Loucy (cell line): ENCODE data around the gene POU4F1.

Source experiments
- H2AFZ ChIP-seq: fragments of 200-600 bp; sonication (generic); 2 replicates; pipeline ENCODE4 v1.6.0; 2016; ENCODE audit warnings: antibody characterized with exemption, mild to moderate bottlenecking, low read length, moderate library complexity
- H3F3A ChIP-seq: fragments of 200-600 bp; 2 replicates; pipeline ENCODE4 v1.6.0; 2016; ENCODE audit warnings: antibody characterized with exemption, low read depth, mild to moderate bottlenecking
- H3K27me3 ChIP-seq: fragments of 200-600 bp; sonication (generic); 2 replicates; pipeline ENCODE4 v1.6.1; 2014; ENCODE audit warnings: low read length, mild to moderate bottlenecking; ENCODE audit not compliant: insufficient read depth, poor library complexity, severe bottlenecking
- H3K36me3 ChIP-seq: fragments of 200-600 bp; sonication (generic); 2 replicates; pipeline ENCODE4 v1.6.1; 2016; ENCODE audit warnings: low read length; ENCODE audit not compliant: insufficient read depth
- H3K4me1 ChIP-seq: fragments of 200-600 bp; sonication (generic); 2 replicates; pipeline ENCODE4 v1.5.1; 2014; ENCODE audit warnings: low read length, mild to moderate bottlenecking; ENCODE audit not compliant: insufficient read depth, poor library complexity, severe bottlenecking
- H3K4me2 ChIP-seq: fragments of 200-600 bp; sonication (generic); 2 replicates; pipeline ENCODE4 v1.6.0; 2014; ENCODE audit warnings: antibody characterized with exemption, low read length, low read depth, mild to moderate bottlenecking; ENCODE audit not compliant: poor library complexity, severe bottlenecking
- H3K4me3 ChIP-seq: fragments of 200-600 bp; sonication (generic); 2 replicates; pipeline ENCODE4 v1.5.1; 2014; ENCODE audit warnings: low read length, mild to moderate bottlenecking, mixed read lengths; ENCODE audit not compliant: poor library complexity, severe bottlenecking
- H3K79me2 ChIP-seq: fragments of 200-600 bp; sonication (generic); 2 replicates; pipeline ENCODE4 v1.6.1; 2014; ENCODE audit warnings: low read length; ENCODE audit not compliant: insufficient read depth
- H3K9ac ChIP-seq: fragments of 200-600 bp; sonication (generic); 2 replicates; pipeline ENCODE4 v1.6.0; 2014; ENCODE audit warnings: mild to moderate bottlenecking, low read depth, low read length, moderate library complexity; ENCODE audit not compliant: poor library complexity, severe bottlenecking
- H3K9me2 ChIP-seq: fragments of 200-600 bp; sonication (generic); replicated peaks from 2 replicates; pipeline ENCODE4 v1.6.1; 2016; ENCODE audit warnings: low read depth, low read length, mixed read lengths
- H3K9me3 ChIP-seq: fragments of 200-600 bp; sonication (generic); 2 replicates; pipeline ENCODE4 v1.6.1; 2014; ENCODE audit warnings: mild to moderate bottlenecking, antibody characterized with exemption, low read length, low read depth; ENCODE audit not compliant: insufficient read depth
- H4K20me1 ChIP-seq: fragments of 200-600 bp; sonication (generic); 2 replicates; pipeline ENCODE4 v1.6.0; 2014; ENCODE audit warnings: antibody characterized with exemption, low read length, mild to moderate bottlenecking; ENCODE audit not compliant: insufficient read depth, poor library complexity, severe bottlenecking
- CTCF ChIP-seq: fragments of 200-600 bp; sonication (generic); conservative IDR thresholded peaks from 2 replicates; pipeline ENCODE4 v1.5.1; 2014; ENCODE audit warnings: mild to moderate bottlenecking, antibody characterized with exemption, low read length
- EZH2phosphoT487 ChIP-seq: fragments of 200-600 bp; IDR thresholded peaks from 2 replicates; pipeline ENCODE4 v1.6.1; 2018; ENCODE audit warnings: antibody characterized with exemption, mild to moderate bottlenecking, moderate library complexity, borderline replicate concordance

Gene POU4F1

DNA sequence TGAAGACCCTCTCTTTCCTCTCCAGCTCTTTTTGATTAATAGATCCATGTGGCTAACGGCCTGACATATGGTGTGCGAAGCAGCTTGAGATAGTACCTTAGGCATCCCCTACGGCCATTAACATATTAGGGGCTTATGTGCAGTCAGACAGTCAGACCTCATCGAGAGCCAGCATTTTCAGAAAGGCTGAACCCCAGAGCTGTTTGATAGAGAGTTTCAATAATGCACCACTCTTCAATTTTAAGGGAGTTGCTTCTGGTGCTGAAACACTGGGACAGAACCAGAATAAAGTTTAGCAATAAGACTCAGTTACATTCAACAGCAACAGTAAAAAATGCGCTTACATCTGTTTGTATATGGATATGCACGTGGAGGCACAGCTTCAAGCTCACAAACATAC, 10.8 kb downstream of the POU4F1 start:
- no peak overlapping the region for H3K9ac ChIP-seq
- H3K36me3 ChIP-seq, result no peaks in the 10 kb centered on the region
- H3F3A ChIP-seq, result no peaks in the 10 kb centered on the region
- H3K79me2 ChIP-seq, result no peaks in the 10 kb centered on the region
- no peak overlapping the region for H3K4me3 ChIP-seq
- no peaks in the 10 kb centered on the region for H3K9me2 ChIP-seq
- no peak overlapping the region for H2AFZ ChIP-seq
- H3K9me3 ChIP-seq, result no peaks in the 10 kb centered on the region
- no peaks in the 10 kb centered on the region for H3K4me1 ChIP-seq
- no peak overlapping the region for H3K4me2 ChIP-seq
- peaks cover 5% of the 10 kb centered on the region for H3K27me3 ChIP-seq
- no peak for TF ChIP-seq CTCF
- no peak for TF ChIP-seq EZH2phosphoT487
- H4K20me1 ChIP-seq, result no peaks in the 10 kb centered on the region

GRCh38 chr13:78589206-78589605, 14.1 kb downstream of the POU4F1 start:
- no peak overlapping the region for H3K9ac ChIP-seq
- H4K20me1 ChIP-seq, result no peaks in the 10 kb centered on the region
- no peak overlapping the region for H3K4me3 ChIP-seq
- H3K79me2 ChIP-seq, result no peaks in the 10 kb centered on the region
- TF ChIP-seq EZH2phosphoT487, result no peak
- no peak for TF ChIP-seq CTCF
- H3K9me3 ChIP-seq, result no peaks in the 10 kb centered on the region
- H2AFZ ChIP-seq, result no peak overlapping the region
- H3F3A ChIP-seq, result no peaks in the 10 kb centered on the region
- H3K4me2 ChIP-seq, result no peak overlapping the region
- H3K36me3 ChIP-seq, result no peaks in the 10 kb centered on the region
- no peaks in the 10 kb centered on the region for H3K9me2 ChIP-seq
- H3K27me3 ChIP-seq, result no peaks in the 10 kb centered on the region
- H3K4me1 ChIP-seq, result no peaks in the 10 kb centered on the region

DNA sequence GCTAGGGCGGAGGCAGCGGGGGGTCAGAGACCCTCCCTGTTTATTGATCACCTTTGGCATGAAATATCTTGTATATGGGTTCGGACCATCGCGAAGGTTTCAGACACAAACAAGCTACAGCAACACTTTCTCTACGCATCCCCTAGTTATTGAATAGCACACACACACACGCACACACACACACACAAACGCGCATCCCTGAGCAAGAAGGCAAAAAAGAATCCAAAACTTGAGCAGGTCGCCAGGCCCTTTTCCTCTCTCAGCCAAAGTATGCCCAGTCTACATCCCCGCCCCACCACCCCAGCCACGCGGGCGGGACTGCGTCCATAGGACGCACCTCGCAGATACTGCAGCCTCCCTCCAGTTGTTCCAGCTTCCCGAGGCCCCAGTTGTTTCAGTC, 16.0 kb downstream of the POU4F1 start:
- Histone ChIP-seq H3K4me3 (no peak overlapping the region), H3K9me3 (no peaks in the 10 kb centered on the region), H3K4me1 (no peaks in the 10 kb centered on the region), H3K79me2 (no peaks in the 10 kb centered on the region), H3K27me3 (no peaks in the 10 kb centered on the region), H3K9ac (no peak overlapping the region), H3F3A (no peaks in the 10 kb centered on the region), H3K36me3 (no peaks in the 10 kb centered on the region), H4K20me1 (no peaks in the 10 kb centered on the region), H2AFZ (no peak overlapping the region), H3K9me2 (no peaks in the 10 kb centered on the region), H3K4me2 (no peak overlapping the region)
- TF ChIP-seq CTCF (no peak), EZH2phosphoT487 (no peak)
